GM18519 (cell line): Measurements from ENCODE around the gene DCAF8.

Source experiments
- ATAC-seq: cut with Tn5 transposase; IDR thresholded peaks from one replicate; pipeline ENCODE4 v1.9.1; 2021; ENCODE audit warnings: mild to moderate bottlenecking, moderate library complexity; ENCODE audit not compliant: unreplicated experiment, low FRiP score

DCAF8 gene

GRCh38 chr1:160232911-160233310 lies 29.4 kb downstream of the DCAF8 start:
- ATAC-seq, result no peak

GRCh38 chr1:160228431-160228830 lies 33.9 kb downstream of the DCAF8 start:
- no peak for ATAC-seq

- ATAC-seq, result no peak
Measured at GRCh38 chr1:160227561-160227960, 34.8 kb downstream of the DCAF8 start.

- no peak for ATAC-seq
Measured at GRCh38 chr1:160227034-160227433, 35.3 kb downstream of the DCAF8 start.

- no peak for ATAC-seq
Measured at GRCh38 chr1:160226623-160227022, 35.7 kb downstream of the DCAF8 start.

GRCh38 chr1:160225345-160225744 lies 37.0 kb downstream of the DCAF8 start:
- no peak for ATAC-seq

GRCh38 chr1:160224606-160225005 lies 37.7 kb downstream of the DCAF8 start:
- ATAC-seq, result no peak

- no peak for ATAC-seq
Measured at GRCh38 chr1:160222546-160222945, 39.8 kb downstream of the DCAF8 start.

GRCh38 chr1:160221089-160221488 lies 41.3 kb downstream of the DCAF8 start:
- ATAC-seq, result no peak

GRCh38 chr1:160220301-160220700 lies 42.0 kb downstream of the DCAF8 start:
- no peak for ATAC-seq

- ATAC-seq, result no peak
Measured at GRCh38 chr1:160219062-160219929, 43.1 kb downstream of the DCAF8 start.

GRCh38 chr1:160217481-160218051 lies 44.8 kb downstream of the DCAF8 start:
- no peak for ATAC-seq

- ATAC-seq, result no peak
Measured at GRCh38 chr1:160216301-160216700, 46.0 kb downstream of the DCAF8 start.

GRCh38 chr1:160214481-160215140 lies 47.7 kb downstream of the DCAF8 start:
- ATAC-seq, result no peak

- ATAC-seq, result no peak
Measured at GRCh38 chr1:160211046-160211790, 51.1 kb downstream of the DCAF8 start.

- no peak for ATAC-seq
Measured at GRCh38 chr1:160210561-160210960, 51.8 kb downstream of the DCAF8 start.

- no peak for ATAC-seq
Measured at GRCh38 chr1:160209321-160210046, 52.9 kb downstream of the DCAF8 start.

- ATAC-seq, result no peak
Measured at GRCh38 chr1:160208557-160209320, 53.6 kb downstream of the DCAF8 start.

GRCh38 chr1:160207771-160208556 lies 54.4 kb downstream of the DCAF8 start:
- ATAC-seq, result no peak
